GM19351 (cell line): Measurements from ENCODE around the gene HTRA2.

Experiments used
- ATAC-seq: cut with Tn5 transposase; IDR thresholded peaks from one replicate; pipeline ENCODE4 v1.9.1; 2021; ENCODE audit warnings: mild to moderate bottlenecking, moderate library complexity; ENCODE audit not compliant: unreplicated experiment

The HTRA2 gene

DNA sequence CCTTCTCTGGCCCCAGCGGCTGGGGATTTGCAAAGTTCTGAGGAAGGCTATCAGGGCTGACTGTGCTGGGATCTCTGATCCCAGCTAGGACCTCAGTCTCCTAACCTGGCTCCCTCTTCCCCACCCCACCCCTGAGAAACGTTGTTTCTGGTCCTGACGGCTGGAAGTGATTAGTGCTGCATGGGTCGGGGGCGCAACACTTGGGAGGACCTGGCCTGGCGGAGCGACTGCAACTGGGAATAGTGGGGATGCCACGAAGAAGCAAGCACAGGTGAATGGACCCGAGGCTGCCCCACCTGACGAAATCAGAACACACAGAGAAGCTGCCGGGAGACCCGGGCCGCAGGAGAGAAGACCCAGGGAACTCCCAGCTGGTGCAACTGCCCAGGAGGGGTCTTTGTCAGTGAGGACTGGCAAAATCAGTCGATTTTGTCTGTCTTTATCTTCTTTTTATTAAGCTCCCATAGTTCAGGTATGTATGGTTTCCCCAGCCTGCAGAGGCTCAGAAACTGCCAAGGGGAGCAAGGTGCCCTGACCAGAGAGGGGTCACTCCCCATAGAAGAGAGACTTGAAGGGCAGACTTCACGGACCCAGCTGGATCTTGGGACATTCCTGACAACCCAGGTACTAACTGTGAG is 29.7 kb upstream of the HTRA2 start:
- ATAC-seq: no peak

- no peak for ATAC-seq
Measured at GRCh38 chr2:74500578-74500946, 29.2 kb upstream of the HTRA2 start.

DNA sequence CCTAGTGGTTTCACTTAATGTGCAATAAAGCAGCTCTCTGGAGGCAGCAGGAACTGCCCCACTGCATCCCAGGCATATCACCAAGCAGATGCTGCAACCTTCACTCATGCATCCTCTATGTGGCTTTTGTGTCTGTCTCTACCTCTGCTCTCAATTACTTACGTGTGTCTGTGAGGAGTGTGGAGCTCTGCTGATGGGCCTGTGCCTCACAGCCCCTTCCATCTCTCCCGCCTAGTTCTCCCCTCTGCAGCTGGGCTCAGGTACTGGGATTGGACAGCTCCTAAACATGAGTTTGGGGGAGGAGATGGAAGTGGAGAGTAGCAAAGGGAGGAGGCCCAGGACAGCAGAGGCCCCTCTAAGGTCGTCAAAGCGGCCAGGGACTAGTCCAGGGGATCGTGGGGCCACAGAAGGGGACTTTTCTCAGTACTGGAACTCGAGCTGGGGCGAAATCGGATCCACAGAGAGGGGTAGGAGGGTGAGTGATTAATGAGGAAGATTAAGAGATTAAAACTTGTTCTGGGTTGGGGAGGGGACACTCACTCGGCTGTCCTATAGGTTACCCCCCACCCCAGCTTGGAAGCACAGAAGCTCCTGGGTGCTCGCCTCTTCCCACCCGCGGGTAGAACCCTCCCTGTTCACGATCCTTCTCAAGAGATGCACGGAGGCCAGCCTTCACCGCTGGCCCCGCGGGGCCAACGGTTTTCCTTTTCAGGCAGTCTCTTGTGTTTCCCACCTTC is 28.2 kb upstream of the HTRA2 start:
- ATAC-seq: no peak

GRCh38 chr2:74502147-74502719 is 27.5 kb upstream of the HTRA2 start:
- no peak for ATAC-seq

GRCh38 chr2:74502720-74503505 is 26.8 kb upstream of the HTRA2 start:
- ATAC-seq: peak; percentile 29

GRCh38 chr2:74503506-74504475 is 25.9 kb upstream of the HTRA2 start:
- no peak for ATAC-seq

DNA sequence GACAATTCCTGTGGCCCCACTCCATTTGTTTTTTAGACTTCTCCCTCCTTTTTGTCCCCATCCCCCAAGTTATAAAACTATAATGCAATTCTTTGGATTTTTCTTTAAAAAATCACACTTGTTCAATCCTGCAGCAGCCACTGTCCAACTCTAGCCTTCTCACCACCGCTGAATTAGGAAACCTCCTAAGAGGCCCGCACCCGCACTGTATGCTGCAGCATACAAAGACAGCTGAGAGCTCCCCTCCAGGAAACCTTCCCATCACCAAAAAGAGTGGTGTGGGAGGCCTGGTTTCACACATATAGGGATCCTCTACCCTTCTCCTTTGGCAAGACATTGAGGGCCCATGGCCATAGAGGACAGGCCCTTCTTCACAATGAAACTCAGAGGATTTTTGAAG is 25.1 kb upstream of the HTRA2 start:
- ATAC-seq: no peak

DNA sequence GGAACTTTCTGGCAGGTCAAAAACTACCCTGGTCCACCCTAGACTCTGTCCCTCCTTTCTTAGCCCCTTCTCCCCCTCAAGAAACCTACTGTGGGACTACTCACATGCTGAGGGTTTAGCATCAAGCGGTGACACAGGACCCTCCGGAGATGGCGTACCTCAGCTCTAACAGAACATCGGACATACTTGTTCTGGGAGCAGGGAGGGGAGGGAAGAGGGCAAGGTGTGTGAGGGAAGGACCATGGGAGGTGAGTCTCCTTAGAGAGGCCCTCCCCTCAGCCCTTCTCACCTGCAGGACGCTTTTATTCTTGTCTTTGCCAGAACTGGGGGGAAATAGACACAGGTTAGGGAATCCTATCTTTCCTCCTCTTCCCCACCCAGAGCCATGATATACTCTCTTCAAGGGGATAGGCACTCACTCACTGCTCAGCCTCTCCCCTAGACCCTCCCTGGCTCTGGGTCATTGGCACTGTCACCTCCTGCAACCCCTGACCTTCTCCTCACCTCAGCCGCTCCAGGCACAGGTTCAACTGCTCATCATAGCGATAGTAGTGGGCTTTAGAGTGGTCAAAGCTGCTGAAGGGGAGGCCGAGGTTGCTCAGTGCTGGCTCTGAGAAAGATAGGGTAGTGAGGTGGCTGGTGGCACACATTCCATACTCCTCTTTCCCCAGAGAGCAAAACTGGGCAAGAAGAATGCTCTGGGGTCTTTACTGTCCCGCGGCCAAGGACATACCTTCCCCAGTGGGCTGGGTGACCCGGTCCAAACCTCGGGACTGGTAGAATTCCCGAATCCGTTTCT is 24.1 kb upstream of the HTRA2 start:
- no peak for ATAC-seq

GRCh38 chr2:74507145-74507925 is 22.4 kb upstream of the HTRA2 start, which contains the start of gene PCGF1:
Gene PCGF1 (minus strand): TSS chr2:74507695. CDS start chr2:74507668, 27 bp downstream.
- peak; percentile 90 for ATAC-seq

GRCh38 chr2:74507926-74508520 is 21.7 kb upstream of the HTRA2 start:
- peak; percentile 16 for ATAC-seq

- no peak for ATAC-seq
Measured at GRCh38 chr2:74510272-74510671, 19.5 kb upstream of the HTRA2 start.

DNA sequence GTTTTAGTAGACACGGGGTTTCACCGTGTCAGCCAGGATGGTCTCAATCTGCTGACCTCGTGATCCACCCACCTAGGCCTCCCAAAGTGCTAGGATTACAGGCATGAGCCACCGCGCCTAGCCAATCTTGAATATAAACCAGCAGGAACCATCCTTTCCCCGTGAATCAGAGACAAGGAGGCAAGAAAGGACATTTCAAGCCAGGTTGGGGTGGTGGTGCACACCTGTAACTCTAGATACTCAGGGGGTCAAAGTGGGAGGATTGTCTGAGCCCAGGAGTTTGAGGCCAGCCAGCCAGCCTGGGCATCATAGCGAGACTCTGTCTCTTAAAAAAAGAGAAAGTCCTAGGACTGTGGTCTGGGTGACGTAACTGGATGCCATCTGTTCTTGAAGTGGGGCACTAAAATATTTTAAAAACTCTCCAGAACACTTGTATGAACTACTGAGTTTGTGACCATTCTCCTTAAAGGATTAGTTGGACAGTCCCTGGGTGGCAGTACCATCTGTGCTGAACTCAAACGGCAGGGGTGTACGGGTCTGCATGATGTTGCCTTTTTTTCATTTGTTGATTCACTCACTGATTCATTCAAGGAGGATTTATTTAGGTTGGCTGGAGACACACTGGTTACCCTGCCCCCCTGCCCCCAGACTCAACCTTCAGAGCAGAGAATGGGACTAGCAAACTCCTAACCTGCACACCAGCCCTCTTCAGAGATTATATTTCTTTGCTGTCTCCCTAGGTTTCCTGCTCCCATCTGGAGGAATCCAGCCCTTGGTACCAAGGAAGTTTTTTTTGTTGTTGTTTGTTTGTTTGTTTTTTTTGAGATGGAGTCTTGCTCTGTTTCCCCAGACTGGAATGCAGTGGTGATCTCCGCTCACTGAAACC is 18.4 kb upstream of the HTRA2 start:
- ATAC-seq: no peak

DNA sequence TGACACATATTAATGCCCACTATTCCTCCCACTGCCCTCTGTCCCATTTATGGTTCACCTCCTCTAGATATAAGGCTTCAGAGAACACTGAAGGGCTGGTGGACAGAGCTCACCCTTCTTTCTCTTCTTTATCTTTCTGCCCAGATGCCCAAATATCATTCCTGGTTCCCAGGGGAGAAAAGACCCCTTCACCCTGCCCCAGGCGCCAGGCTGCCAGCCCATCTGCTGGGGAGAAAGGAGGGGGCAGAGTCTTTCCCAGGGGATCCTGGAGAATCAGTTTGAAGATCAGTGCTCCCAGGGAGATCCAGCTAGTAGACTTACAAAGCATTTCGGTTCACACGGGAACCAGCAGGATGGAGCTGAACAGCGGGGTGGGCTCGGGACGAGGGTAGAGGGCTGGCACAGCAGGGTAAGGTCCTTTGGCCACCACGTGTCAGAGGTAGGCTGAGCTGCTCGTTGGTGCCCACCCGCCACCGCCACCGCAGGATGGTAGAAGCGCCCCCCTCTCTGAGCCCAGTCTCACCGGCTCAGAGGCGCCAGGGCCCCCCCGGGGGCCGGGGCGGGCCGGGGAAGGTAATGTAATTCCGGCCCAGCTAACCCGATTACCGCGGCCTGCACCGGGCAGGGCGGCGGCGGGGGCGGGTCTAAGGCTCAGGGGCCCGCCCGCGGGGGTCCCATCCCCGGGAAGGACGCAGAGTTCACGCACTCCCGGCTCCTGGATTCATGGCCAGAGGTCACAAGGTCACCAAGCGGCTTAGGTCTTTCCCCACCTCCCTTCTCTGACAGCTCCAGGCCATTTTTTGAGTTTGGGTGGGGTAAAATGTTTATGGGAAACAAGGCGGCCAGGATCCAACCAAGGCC is 16.8 kb upstream of the HTRA2 start:
- no peak for ATAC-seq

GRCh38 chr2:74513605-74514367 is 15.9 kb upstream of the HTRA2 start:
- no peak for ATAC-seq

DNA sequence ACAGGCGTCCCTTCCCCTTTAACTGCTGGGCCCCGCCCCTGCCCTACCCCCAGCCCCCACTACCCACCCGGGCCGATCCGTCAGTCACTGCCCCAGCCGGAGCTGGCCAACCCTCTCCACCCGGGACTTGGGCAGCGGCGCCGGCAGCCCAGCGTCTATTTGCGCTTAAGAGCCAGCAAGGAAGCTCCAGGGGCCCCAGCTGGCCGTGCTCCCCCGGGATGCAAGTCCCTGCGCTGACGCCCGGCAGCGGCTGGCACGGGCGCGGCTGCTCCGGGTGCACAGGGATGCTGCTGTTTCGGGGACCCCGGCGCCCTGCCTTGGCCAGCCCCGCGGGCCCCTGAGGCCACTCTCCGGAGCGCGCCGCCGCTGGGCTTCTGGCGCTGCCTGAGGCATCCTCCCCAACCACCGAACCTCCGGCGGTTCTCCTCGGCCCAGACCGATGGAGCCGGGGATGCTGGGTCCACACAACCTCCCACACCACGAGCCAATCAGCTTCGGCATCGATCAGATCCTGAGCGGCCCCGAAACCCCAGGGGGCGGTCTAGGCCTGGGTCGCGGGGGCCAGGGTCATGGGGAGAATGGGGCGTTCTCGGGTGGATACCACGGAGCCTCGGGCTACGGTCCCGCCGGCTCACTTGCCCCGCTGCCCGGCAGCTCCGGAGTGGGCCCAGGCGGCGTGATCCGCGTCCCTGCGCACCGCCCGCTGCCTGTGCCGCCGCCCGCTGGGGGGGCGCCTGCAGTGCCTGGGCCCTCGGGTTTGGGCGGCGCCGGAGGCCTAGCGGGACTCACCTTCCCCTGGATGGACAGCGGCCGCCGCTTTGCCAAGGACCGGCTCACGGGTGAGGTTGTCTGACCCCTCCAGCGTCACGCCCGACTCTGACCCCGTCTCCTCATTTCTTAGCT is 15.1 kb upstream of the HTRA2 start, which contains the start of gene TLX2:
TSS of gene TLX2 (plus strand) at position 83 of the 903 bp plus-strand sequence. CDS start at position 440, 357 bp downstream.
- no peak for ATAC-seq
